HepG2 (cell line): ENCODE measurements around the gene CUL7. TPM values are rescaled to one million over a fixed set of nuclear protein-coding genes. Genes with fewer than 3 reads are reported as not detected.

Source experiments
- ARNT2 ChIP-seq: sonication (generic); formaldehyde crosslinking; IDR thresholded peaks from 2 replicates; pipeline ENCODE4 v1.8.0; 2022; ENCODE audit warnings: mild to moderate bottlenecking, low read depth, missing genetic modification reagents, moderate library complexity
- BRCA1 ChIP-seq: sonication (generic); formaldehyde crosslinking; IDR thresholded peaks from 2 replicates; pipeline ENCODE4 v1.4.0; 2020; ENCODE audit warnings: missing genetic modification reagents
- CBX2 ChIP-seq, 2 experiments: fragments of 200-600 bp in 1 of 2; sonication (generic); formaldehyde crosslinking in 1 of 2; IDR thresholded peaks; 2 replicates each; pipeline versions ENCODE4 v1.7.0 to v1.8.1; 2018 to 2022; ENCODE audit warnings: low read depth in 2 of 2, low read length in 1 of 2, mild to moderate bottlenecking in 1 of 2, missing genetic modification reagents in 1 of 2
- DPF2 ChIP-seq: sonication (generic); formaldehyde crosslinking; IDR thresholded peaks from 2 replicates; pipeline ENCODE4 v1.4.0; 2020; ENCODE audit warnings: mild to moderate bottlenecking, low read depth, missing genetic modification reagents, borderline replicate concordance
- EHMT2 ChIP-seq: fragments of 200-600 bp; sonication (generic); IDR thresholded peaks from 2 replicates; pipeline ENCODE4 v1.7.0; 2017; ENCODE audit warnings: antibody characterized with exemption, low read depth, low read length, borderline replicate concordance
- IKZF1 ChIP-seq: fragments of 450-650 bp; IDR thresholded peaks from 2 replicates; pipeline ENCODE4 v1.7.1; 2016
- NFKBIZ ChIP-seq: IDR thresholded peaks from 2 replicates; pipeline ENCODE4 v1.6.1; 2018; ENCODE audit warnings: missing genetic modification reagents, missing compliant biosample characterization
- RAD21 ChIP-seq: fragments of 450-650 bp; formaldehyde crosslinking; IDR thresholded peaks from 2 replicates; pipeline ENCODE4 v1.5.0; 2020; ENCODE audit warnings: mild to moderate bottlenecking
- RFX5 ChIP-seq: IDR thresholded peaks from 2 replicates; pipeline ENCODE4 v1.6.1; 2011; ENCODE audit warnings: low read depth, low read length, improper control_type of control experiment
- SIX4 ChIP-seq: sonication (generic); formaldehyde crosslinking; IDR thresholded peaks from 2 replicates; pipeline ENCODE4 v1.4.0; 2020; ENCODE audit warnings: missing genetic modification reagents
- SP2 ChIP-seq: sonication (generic); formaldehyde crosslinking; IDR thresholded peaks from 2 replicates; pipeline ENCODE4 v1.5.1; 2020; ENCODE audit warnings: mild to moderate bottlenecking, missing genetic modification reagents
- SRSF1 ChIP-seq: fragments of 200-400 bp; formaldehyde crosslinking; optimal IDR thresholded peaks from 2 replicates; pipeline ENCODE3; 2017; ENCODE audit warnings: mild to moderate bottlenecking, low read depth, low read length, moderate library complexity
- STAT5B ChIP-seq: sonication (generic); formaldehyde crosslinking; IDR thresholded peaks from 2 replicates; pipeline ENCODE4 v1.4.0; 2020; ENCODE audit warnings: missing genetic modification reagents
- ZNF253 ChIP-seq: sonication (generic); formaldehyde crosslinking; IDR thresholded peaks from 2 replicates; pipeline ENCODE4 v1.8.0; 2022; ENCODE audit warnings: mild to moderate bottlenecking, missing genetic modification reagents, borderline replicate concordance
- ZNF354B ChIP-seq: sonication (generic); formaldehyde crosslinking; IDR thresholded peaks from 2 replicates; pipeline ENCODE4 v1.8.0; 2022; ENCODE audit warnings: mild to moderate bottlenecking, missing genetic modification reagents
- ZNF362 ChIP-seq: sonication (generic); formaldehyde crosslinking; IDR thresholded peaks from 2 replicates; pipeline ENCODE4 v1.4.0; 2020; ENCODE audit warnings: missing genetic modification reagents, mild to moderate bottlenecking, borderline replicate concordance
- ZNF616 ChIP-seq: sonication (generic); formaldehyde crosslinking; IDR thresholded peaks from 2 replicates; pipeline ENCODE4 v1.5.0; 2020; ENCODE audit warnings: low read depth, mild to moderate bottlenecking, missing genetic modification reagents
- ZNF646 ChIP-seq: sonication (generic); formaldehyde crosslinking; IDR thresholded peaks from 2 replicates; pipeline ENCODE4 v1.9.0; 2021; ENCODE audit warnings: mild to moderate bottlenecking, missing genetic modification reagents
- polyA plus RNA-seq, 8 experiments: library from polyadenylated mRNA; depleted of rRNA in 3 of 8; stranded (reverse) in 7 of 8; unstranded in 1 of 8; fragments of >200 nt; fragmentation: Illumina TruSeq in 4 of 8; extraction: Trizol in 4 of 8; gene quantifications; 2 replicates each; pipeline versions ENCODE4 v1.2.1 to v1.2.3, GENCODE V29; 2011 to 2016; ENCODE audit warnings: low read depth in 4 of 8, missing spikeins in 1 of 8, mixed read lengths in 1 of 8; ENCODE audit not compliant: insufficient read depth in 1 of 8
- total RNA-seq, 5 experiments: library from RNA; depleted of rRNA; stranded (reverse); fragments of >200 nt; fragmentation: Illumina TruSeq; extraction: Trizol; gene quantifications; 2 replicates each; pipeline ENCODE4 v1.2.3, GENCODE V29; 2016; ENCODE audit warnings: low read depth in 1 of 5
- TF ChIP-seq, protein P1 (sequence below): sonication (generic); formaldehyde crosslinking; IDR thresholded peaks from 2 replicates; pipeline ENCODE4 v1.4.0; 2020; ENCODE audit warnings: mild to moderate bottlenecking, missing genetic modification reagents
- TF ChIP-seq, protein P2 (sequence below): sonication (generic); IDR thresholded peaks from 2 replicates; pipeline ENCODE4 v1.6.1; 2016; ENCODE audit warnings: low read depth, borderline replicate concordance
- TF ChIP-seq, protein P3 (sequence below): sonication (generic); formaldehyde crosslinking; IDR thresholded peaks from 2 replicates; pipeline ENCODE4 v1.4.0; 2020; ENCODE audit warnings: missing genetic modification reagents

CUL7 gene
- total and polyA plus RNA-seq, 2 of the 13 experiments (the other 11 are each of a cell fraction or from before 2014, with no cell fraction given), result 32.0 to 60.7 TPM

- TF ChIP-seq ZNF646 (CRISPR knock-in tag) (no peak), NFKBIZ (CRISPR knock-in tag) (no peak), BRCA1 (CRISPR knock-in tag) (no peak), SP2 (CRISPR knock-in tag) (no peak), IKZF1 (no peak), ZNF616 (no peak), RFX5 (no peak), ZNF354B (CRISPR knock-in tag) (no peak), DPF2 (CRISPR knock-in tag) (no peak), SRSF1 (no peak), ARNT2 (no peak), EHMT2 (no peak), ZNF253 (CRISPR knock-in tag) (no peak), CBX2 (IDR thresholded peaks at IDR 0.05; ENCODE audit: low read depth, low read length) (no peak), CBX2 (CRISPR knock-in tag; IDR thresholded peaks at IDR 0.05; ENCODE audit: low read depth) (no peak), STAT5B (CRISPR knock-in tag) (no peak), RAD21 (CRISPR knock-in tag) (peak; percentile 83), ZNF362 (CRISPR knock-in tag) (peak; percentile 94), SIX4 (no peak)
- TF ChIP-seq, protein P1, sequence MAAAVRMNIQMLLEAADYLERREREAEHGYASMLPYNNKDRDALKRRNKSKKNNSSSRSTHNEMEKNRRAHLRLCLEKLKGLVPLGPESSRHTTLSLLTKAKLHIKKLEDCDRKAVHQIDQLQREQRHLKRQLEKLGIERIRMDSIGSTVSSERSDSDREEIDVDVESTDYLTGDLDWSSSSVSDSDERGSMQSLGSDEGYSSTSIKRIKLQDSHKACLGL, result no peak
- TF ChIP-seq, protein P2, sequence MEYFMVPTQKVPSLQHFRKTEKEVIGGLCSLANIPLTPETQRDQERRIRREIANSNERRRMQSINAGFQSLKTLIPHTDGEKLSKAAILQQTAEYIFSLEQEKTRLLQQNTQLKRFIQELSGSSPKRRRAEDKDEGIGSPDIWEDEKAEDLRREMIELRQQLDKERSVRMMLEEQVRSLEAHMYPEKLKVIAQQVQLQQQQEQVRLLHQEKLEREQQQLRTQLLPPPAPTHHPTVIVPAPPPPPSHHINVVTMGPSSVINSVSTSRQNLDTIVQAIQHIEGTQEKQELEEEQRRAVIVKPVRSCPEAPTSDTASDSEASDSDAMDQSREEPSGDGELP, result no peak
- TF ChIP-seq, protein P3, sequence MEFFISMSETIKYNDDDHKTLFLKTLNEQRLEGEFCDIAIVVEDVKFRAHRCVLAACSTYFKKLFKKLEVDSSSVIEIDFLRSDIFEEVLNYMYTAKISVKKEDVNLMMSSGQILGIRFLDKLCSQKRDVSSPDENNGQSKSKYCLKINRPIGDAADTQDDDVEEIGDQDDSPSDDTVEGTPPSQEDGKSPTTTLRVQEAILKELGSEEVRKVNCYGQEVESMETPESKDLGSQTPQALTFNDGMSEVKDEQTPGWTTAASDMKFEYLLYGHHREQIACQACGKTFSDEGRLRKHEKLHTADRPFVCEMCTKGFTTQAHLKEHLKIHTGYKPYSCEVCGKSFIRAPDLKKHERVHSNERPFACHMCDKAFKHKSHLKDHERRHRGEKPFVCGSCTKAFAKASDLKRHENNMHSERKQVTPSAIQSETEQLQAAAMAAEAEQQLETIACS (CRISPR knock-in tag), result no peak
Observed at GRCh38 chr6:43070028-43070632, 16.5 kb upstream of the CUL7 start (continued).
